Esophagus squamous epithelium (tissue), 4 donors: Measurements from ENCODE around the gene TMEM167B.

Experiments
- POLR2A ChIP-seq, 4 donors: fragments of 450-650 bp; IDR thresholded peaks; one replicate each; pipeline ENCODE4 v1.6.1; 2017; ENCODE audit warnings: antibody characterized with exemption in 4 of 4, mild to moderate bottlenecking in 4 of 4, moderate library complexity in 3 of 4
- TF ChIP-seq, protein P1 (sequence below), 6 experiments: fragments of 450-650 bp in 4 of 6; fragments of 200-600 bp in 2 of 6; sonication (generic) in 2 of 6; IDR thresholded peaks; one replicate each; pipeline ENCODE4 v1.5.1; 2016 to 2019; ENCODE audit warnings: antibody characterized with exemption in 6 of 6, mild to moderate bottlenecking in 4 of 6, moderate library complexity in 4 of 6

DNA sequence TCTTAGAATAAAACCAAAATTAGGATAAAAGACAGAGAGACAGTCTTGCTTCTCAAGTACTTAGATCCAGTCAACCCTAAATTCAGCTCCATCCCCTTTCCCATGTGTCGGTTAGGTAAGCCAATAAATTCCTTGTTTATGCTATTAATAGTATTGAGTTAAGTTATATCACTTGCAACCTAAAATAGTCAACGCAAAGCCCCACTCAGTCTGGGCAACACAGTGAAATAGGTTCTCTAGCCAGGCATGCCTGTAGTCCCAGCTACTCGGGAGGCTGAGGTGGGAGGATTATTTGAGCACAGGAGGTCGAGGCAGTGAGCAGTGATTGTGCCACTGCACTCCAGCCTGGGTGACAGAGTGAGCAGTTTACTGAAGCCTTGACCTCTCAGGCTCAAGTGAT lies 29.4 kb upstream of the TMEM167B start:
- TF ChIP-seq, protein P1, sequence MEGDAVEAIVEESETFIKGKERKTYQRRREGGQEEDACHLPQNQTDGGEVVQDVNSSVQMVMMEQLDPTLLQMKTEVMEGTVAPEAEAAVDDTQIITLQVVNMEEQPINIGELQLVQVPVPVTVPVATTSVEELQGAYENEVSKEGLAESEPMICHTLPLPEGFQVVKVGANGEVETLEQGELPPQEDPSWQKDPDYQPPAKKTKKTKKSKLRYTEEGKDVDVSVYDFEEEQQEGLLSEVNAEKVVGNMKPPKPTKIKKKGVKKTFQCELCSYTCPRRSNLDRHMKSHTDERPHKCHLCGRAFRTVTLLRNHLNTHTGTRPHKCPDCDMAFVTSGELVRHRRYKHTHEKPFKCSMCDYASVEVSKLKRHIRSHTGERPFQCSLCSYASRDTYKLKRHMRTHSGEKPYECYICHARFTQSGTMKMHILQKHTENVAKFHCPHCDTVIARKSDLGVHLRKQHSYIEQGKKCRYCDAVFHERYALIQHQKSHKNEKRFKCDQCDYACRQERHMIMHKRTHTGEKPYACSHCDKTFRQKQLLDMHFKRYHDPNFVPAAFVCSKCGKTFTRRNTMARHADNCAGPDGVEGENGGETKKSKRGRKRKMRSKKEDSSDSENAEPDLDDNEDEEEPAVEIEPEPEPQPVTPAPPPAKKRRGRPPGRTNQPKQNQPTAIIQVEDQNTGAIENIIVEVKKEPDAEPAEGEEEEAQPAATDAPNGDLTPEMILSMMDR (IDR thresholded peaks at IDR 0.05) = no peak
- TF ChIP-seq POLR2A (IDR thresholded peaks at IDR 0.05) = no peak
